Endothelial cell (in vitro differentiated cells): ENCODE results near the gene HNRNPUL1. TPM values are rescaled to one million over a fixed set of nuclear protein-coding genes. Genes with fewer than 3 reads are reported as not detected.
A peak's percentile ranks its signal among the peaks of the same experiment; 100 is the strongest.

Experiments
- DNase-seq: peaks from one replicate; pipeline ENCODE4 v3.0.0; 2021; ENCODE audit warnings: low spot score
- H3K27ac Mint-ChIP-seq: one replicate; pipeline ENCODE4 v1.8.0; 2021; ENCODE audit warnings: mixed read lengths, inconsistent platforms; ENCODE audit not compliant: unreplicated experiment
- H3K27me3 Mint-ChIP-seq: one replicate; pipeline ENCODE4 v1.8.0; 2021; ENCODE audit warnings: mild to moderate bottlenecking, moderate library complexity, mixed read lengths, inconsistent platforms; ENCODE audit not compliant: unreplicated experiment
- H3K36me3 Mint-ChIP-seq: one replicate; pipeline ENCODE4 v1.8.0; 2021; ENCODE audit warnings: mild to moderate bottlenecking, low read depth, mixed read lengths, inconsistent platforms; ENCODE audit not compliant: unreplicated experiment
- H3K4me1 Mint-ChIP-seq: one replicate; pipeline ENCODE4 v1.8.0; 2021; ENCODE audit warnings: mild to moderate bottlenecking, mixed read lengths, inconsistent platforms; ENCODE audit not compliant: unreplicated experiment
- H3K4me3 Mint-ChIP-seq: one replicate; pipeline ENCODE4 v1.8.0; 2021; ENCODE audit warnings: mild to moderate bottlenecking, mixed read lengths, inconsistent platforms; ENCODE audit not compliant: unreplicated experiment
- H3K9me3 Mint-ChIP-seq: one replicate; pipeline ENCODE4 v1.8.0; 2021; ENCODE audit warnings: mixed read lengths, inconsistent platforms; ENCODE audit not compliant: unreplicated experiment
- total RNA-seq: library from RNA; stranded (reverse); fragmentation: NEBNext Ultra II Directional; extraction: Animal tissue kit (Norgen Biotek cat#: 25700); gene quantifications from one replicate; pipeline ENCODE4 v1.2.1, GENCODE V29; 2021; ENCODE audit not compliant: unreplicated experiment
- TF ChIP-seq, protein P1 (sequence below): fragments of 200-600 bp; sonication (generic); IDR thresholded peaks from one replicate; pipeline ENCODE4 v1.5.0; 2021; ENCODE audit warnings: antibody characterized with exemption; ENCODE audit not compliant: unreplicated experiment

HNRNPUL1 gene
- total RNA-seq, 1 donor from 2014 or later: 259 TPM

DNA sequence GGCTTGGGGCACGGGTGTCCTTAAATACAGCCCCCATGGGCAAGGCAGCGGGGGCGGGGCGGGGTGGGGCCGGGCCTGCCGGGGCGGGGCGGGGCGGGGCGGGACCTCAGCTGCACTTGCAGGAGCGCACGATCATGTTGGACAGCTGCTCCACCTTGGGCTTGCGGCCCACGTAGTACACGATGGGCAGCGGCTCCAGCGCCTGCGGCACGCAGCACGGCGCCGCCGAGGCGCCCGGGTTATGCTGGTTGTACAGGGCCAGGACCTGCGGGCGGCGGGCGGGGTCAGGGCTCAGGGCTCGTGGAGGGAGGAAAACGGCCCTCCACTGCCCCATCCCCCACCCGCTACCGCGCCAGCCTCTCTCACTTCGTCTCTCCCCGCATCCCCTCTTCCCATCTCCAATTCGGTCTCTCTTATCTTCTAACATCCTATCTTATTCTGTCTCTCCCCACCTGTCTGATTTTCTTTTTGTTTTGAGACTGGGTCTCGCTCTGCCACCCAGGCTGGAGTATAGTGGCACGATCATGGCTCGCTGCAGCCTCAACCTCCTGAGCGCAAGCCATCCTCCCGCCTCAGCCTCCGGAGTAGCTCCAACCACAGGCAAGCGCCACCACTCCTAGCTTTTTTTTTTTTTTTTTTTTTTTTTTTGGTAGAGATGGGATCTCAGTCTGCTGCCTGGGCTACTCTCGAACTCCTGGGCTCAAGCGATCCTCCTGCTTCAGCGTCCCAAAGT lies 66.9 kb downstream of the HNRNPUL1 start:
- no peaks in the 10 kb centered on the region for H3K9me3 Mint-ChIP-seq
- TF ChIP-seq, protein P1, sequence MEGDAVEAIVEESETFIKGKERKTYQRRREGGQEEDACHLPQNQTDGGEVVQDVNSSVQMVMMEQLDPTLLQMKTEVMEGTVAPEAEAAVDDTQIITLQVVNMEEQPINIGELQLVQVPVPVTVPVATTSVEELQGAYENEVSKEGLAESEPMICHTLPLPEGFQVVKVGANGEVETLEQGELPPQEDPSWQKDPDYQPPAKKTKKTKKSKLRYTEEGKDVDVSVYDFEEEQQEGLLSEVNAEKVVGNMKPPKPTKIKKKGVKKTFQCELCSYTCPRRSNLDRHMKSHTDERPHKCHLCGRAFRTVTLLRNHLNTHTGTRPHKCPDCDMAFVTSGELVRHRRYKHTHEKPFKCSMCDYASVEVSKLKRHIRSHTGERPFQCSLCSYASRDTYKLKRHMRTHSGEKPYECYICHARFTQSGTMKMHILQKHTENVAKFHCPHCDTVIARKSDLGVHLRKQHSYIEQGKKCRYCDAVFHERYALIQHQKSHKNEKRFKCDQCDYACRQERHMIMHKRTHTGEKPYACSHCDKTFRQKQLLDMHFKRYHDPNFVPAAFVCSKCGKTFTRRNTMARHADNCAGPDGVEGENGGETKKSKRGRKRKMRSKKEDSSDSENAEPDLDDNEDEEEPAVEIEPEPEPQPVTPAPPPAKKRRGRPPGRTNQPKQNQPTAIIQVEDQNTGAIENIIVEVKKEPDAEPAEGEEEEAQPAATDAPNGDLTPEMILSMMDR: no peak
- no peak overlapping the region for H3K27ac Mint-ChIP-seq
- H3K36me3 Mint-ChIP-seq: peaks cover 56% of the 10 kb centered on the region
- H3K4me1 Mint-ChIP-seq: peaks cover 47% of the 10 kb centered on the region
- no peak for DNase-seq
- peaks cover 25% of the 10 kb centered on the region for H3K27me3 Mint-ChIP-seq
- H3K4me3 Mint-ChIP-seq: peak overlapping the region; percentile 73

DNA sequence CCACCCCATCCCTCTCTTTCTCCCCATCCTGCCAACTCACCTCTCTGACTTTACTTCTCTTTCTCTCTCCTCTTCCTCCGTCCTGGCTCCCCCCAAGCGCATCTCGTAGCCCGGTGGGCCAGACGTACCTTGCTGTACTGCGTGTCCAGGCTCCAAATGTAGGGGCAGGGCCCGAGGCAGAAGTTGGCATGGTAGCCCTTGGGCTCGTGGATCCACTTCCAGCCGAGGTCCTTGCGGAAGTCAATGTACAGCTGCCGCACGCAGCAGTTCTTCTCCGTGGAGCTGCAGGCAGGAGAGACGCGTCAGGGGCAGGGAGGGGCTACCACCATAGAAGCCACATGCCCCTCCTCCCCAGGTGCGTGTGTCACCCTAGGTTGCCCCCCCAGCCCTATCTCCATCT lies 67.8 kb downstream of the HNRNPUL1 start:
- Mint-ChIP-seq H3K27me3 (peaks cover 17% of the 10 kb centered on the region), H3K4me3 (no peak overlapping the region), H3K9me3 (no peaks in the 10 kb centered on the region), H3K4me1 (peaks cover 38% of the 10 kb centered on the region), H3K27ac (no peak overlapping the region), H3K36me3 (peaks cover 48% of the 10 kb centered on the region)
- DNase-seq: no peak
- TF ChIP-seq, protein P1: no peak

DNA sequence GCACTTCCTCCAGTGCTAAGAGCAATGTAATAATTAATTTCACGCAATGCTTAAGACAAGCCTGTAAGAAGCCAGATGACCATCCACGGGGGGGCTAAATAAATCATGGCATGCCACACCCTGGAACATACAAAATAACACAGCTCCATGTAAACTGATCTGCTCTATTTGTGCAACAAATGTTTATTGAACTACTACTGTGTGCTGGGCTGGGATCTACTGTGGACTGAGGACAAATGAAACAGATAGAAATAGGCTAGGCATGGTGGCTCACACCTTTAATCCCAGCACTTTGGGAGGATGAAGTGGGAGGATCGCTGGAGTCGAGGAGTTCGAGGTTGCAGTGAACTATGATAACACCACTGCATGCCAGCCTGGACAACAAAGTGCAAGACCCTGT lies 68.3 kb downstream of the HNRNPUL1 start:
- TF ChIP-seq, protein P1: no peak
- H3K4me3 Mint-ChIP-seq: peak overlapping the region; percentile 68
- no peak for DNase-seq

DNA sequence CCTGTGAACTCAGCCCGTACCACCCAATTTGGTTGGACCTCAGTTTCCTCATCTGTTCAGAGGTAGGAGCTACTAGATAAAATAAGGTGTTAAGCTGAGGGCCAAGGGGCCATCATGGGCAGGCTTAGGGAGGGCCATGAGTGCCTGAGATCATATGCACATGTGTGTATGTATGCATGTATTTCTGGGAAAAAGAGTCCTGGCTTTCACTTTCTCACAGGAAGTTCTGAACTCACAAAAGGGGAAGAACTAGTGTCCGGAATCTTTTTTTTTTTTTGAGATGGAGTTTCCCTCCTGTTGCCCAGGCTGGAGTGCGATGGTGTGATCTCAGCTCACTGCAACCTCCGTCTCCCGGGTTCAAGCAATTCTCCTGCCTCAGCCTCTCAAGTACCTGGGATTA lies 70.6 kb downstream of the HNRNPUL1 start:
- TF ChIP-seq, protein P1: no peak
- H3K27ac Mint-ChIP-seq: peak overlapping the region; percentile 77
- peaks cover 39% of the 10 kb centered on the region for H3K36me3 Mint-ChIP-seq
- H3K9me3 Mint-ChIP-seq: no peaks in the 10 kb centered on the region
- peaks cover 6% of the 10 kb centered on the region for H3K27me3 Mint-ChIP-seq
- H3K4me3 Mint-ChIP-seq: peak overlapping the region; percentile 51
- H3K4me1 Mint-ChIP-seq: peaks cover 20% of the 10 kb centered on the region
- DNase-seq: no peak

More for the DNA sequence above, 68.3 kb downstream of the HNRNPUL1 start:
- peaks cover 48% of the 10 kb centered on the region for H3K36me3 Mint-ChIP-seq
- H3K9me3 Mint-ChIP-seq: no peaks in the 10 kb centered on the region
- H3K27ac Mint-ChIP-seq: peak overlapping the region; percentile 59
- H3K4me1 Mint-ChIP-seq: peaks cover 35% of the 10 kb centered on the region
- H3K27me3 Mint-ChIP-seq: peaks cover 15% of the 10 kb centered on the region

DNA sequence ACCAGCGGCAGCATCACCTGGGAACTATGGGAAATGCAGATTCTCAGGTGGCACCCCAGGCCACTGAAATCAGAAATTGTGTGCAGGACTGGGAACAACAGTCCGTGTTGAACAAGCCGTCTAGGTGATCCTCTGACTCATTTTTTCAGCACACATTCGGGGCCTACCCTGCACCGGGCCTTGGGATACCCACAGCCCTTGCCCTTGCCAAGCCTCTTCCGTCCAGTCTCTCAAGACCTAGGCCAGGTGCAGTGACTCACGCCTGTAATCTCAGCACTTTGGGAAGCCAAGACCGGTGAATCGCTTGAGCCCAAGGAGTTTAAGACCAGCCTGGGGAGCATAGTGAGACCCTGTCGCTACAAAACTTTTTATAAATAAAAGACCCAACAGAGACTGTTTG lies 71.3 kb downstream of the HNRNPUL1 start:
- no peak overlapping the region for H3K27ac Mint-ChIP-seq
- no peak for DNase-seq

More for the DNA sequence above, 71.3 kb downstream of the HNRNPUL1 start:
- Mint-ChIP-seq H3K4me3 (no peak overlapping the region), H3K4me1 (peaks cover 19% of the 10 kb centered on the region), H3K27me3 (peaks cover 6% of the 10 kb centered on the region), H3K36me3 (peaks cover 39% of the 10 kb centered on the region), H3K9me3 (no peaks in the 10 kb centered on the region)
- TF ChIP-seq, protein P1: no peak
